H9 (cell line): ENCODE measurements around the gene SLC25A29. TPM values are rescaled to one million over a fixed set of nuclear protein-coding genes. Genes with fewer than 3 reads are reported as not detected.
A peak's percentile ranks its signal among the peaks of the same experiment; 100 is the strongest.

Experiments used
- DNase-seq: peaks from one replicate; pipeline ENCODE4 v3.0.0-alpha.2; 2017
- H2AFZ ChIP-seq: one replicate; pipeline ENCODE4 v1.6.1; 2013; ENCODE audit warnings: mild to moderate bottlenecking, low read length, control low read depth, moderate library complexity
- H2AK5ac ChIP-seq: 2 replicates; pipeline ENCODE4 v1.6.1; 2013; ENCODE audit warnings: low read length, control low read depth, mixed read lengths; ENCODE audit not compliant: insufficient read length
- H2BK120ac ChIP-seq: one replicate; pipeline ENCODE4 v1.6.1; 2013; ENCODE audit warnings: low read depth, mild to moderate bottlenecking, low read length, control low read depth, inconsistent platforms; ENCODE audit not compliant: poor library complexity, severe bottlenecking
- H2BK12ac ChIP-seq: 2 replicates; pipeline ENCODE4 v1.6.1; 2013; ENCODE audit warnings: low read length, control low read depth, mixed read lengths, low read depth; ENCODE audit not compliant: insufficient read length
- H2BK15ac ChIP-seq: 2 replicates; pipeline ENCODE4 v1.6.1; 2013; ENCODE audit warnings: low read depth, low read length, control low read depth
- H2BK20ac ChIP-seq: one replicate; pipeline ENCODE4 v1.6.1; 2013; ENCODE audit warnings: low read depth, mild to moderate bottlenecking, low read length, control low read depth, inconsistent platforms; ENCODE audit not compliant: poor library complexity, severe bottlenecking
- H2BK5ac ChIP-seq: 2 replicates; pipeline ENCODE4 v1.6.1; 2013; ENCODE audit warnings: low read length, control low read depth, mixed read lengths; ENCODE audit not compliant: insufficient read length
- H3K14ac ChIP-seq: 2 replicates; pipeline ENCODE4 v1.6.1; 2013; ENCODE audit warnings: low read length, control low read depth; ENCODE audit not compliant: insufficient read depth
- H3K18ac ChIP-seq: 2 replicates; pipeline ENCODE4 v1.6.1; 2013; ENCODE audit warnings: low read depth, mild to moderate bottlenecking, mixed read lengths, low read length, control low read depth; ENCODE audit not compliant: insufficient read length
- H3K23ac ChIP-seq: 2 replicates; pipeline ENCODE4 v1.6.1; 2013; ENCODE audit warnings: low read length, control low read depth, mixed read lengths, low read depth; ENCODE audit not compliant: insufficient read length
- H3K23me2 ChIP-seq: 2 replicates; pipeline ENCODE4 v1.6.1; 2013; ENCODE audit warnings: low read depth, mild to moderate bottlenecking, mixed read lengths, low read length, control low read depth; ENCODE audit not compliant: insufficient read length, poor library complexity, severe bottlenecking
- H3K27ac ChIP-seq: 2 replicates; pipeline ENCODE4 v1.5.1; 2013; ENCODE audit warnings: low read length, control low read depth, mixed read lengths, low read depth; ENCODE audit not compliant: insufficient read length
- H3K27me3 ChIP-seq: 2 replicates; pipeline ENCODE4 v1.6.1; 2013; ENCODE audit warnings: low read length, control low read depth, inconsistent platforms; ENCODE audit not compliant: insufficient read depth
- H3K4ac ChIP-seq: 2 replicates; pipeline ENCODE4 v1.6.1; 2013; ENCODE audit warnings: low read depth, mild to moderate bottlenecking, control low read depth, inconsistent platforms, low read length, moderate library complexity
- H3K4me1 ChIP-seq: 2 replicates; pipeline ENCODE4 v1.6.1; 2013; ENCODE audit warnings: low read length, control low read depth, inconsistent platforms; ENCODE audit not compliant: insufficient read depth
- H3K4me2 ChIP-seq: 2 replicates; pipeline ENCODE4 v1.6.1; 2013; ENCODE audit warnings: low read length, control low read depth, mixed read lengths; ENCODE audit not compliant: insufficient read length, insufficient read depth
- H3K56ac ChIP-seq: 2 replicates; pipeline ENCODE4 v1.6.1; 2013; ENCODE audit warnings: low read depth, mild to moderate bottlenecking, mixed read lengths, low read length, control low read depth; ENCODE audit not compliant: insufficient read length
- H3K79me1 ChIP-seq: 2 replicates; pipeline ENCODE4 v1.6.1; 2013; ENCODE audit warnings: low read depth, mild to moderate bottlenecking, moderate library complexity, low read length, control low read depth, inconsistent platforms; ENCODE audit not compliant: insufficient read depth, poor library complexity, severe bottlenecking
- H3K79me2 ChIP-seq: 2 replicates; pipeline ENCODE4 v1.6.1; 2013; ENCODE audit warnings: low read length, control low read depth, inconsistent platforms; ENCODE audit not compliant: insufficient read depth
- H3K9ac ChIP-seq: 2 replicates; pipeline ENCODE4 v1.6.1; 2013; ENCODE audit warnings: low read length, control low read depth, mixed read lengths; ENCODE audit not compliant: insufficient read length; ENCODE audit errors: extremely low read depth
- H3K9me3 ChIP-seq: one replicate; pipeline ENCODE4 v1.6.1; 2013; ENCODE audit warnings: low read depth, low read length, inconsistent platforms; ENCODE audit not compliant: control insufficient read depth
- H3T11ph ChIP-seq: one replicate; pipeline ENCODE4 v1.6.1; 2013; ENCODE audit warnings: mild to moderate bottlenecking, low read length, control low read depth, inconsistent platforms
- H4K20me1 ChIP-seq: one replicate; pipeline ENCODE4 v1.6.1; 2013; ENCODE audit not compliant: control insufficient read depth, insufficient read length, insufficient read depth
- H4K5ac ChIP-seq: 2 replicates; pipeline ENCODE4 v1.6.1; 2013; ENCODE audit warnings: low read depth, mild to moderate bottlenecking, mixed read lengths, low read length, control low read depth; ENCODE audit not compliant: insufficient read length
- H4K8ac ChIP-seq: replicated peaks from 2 replicates; pipeline ENCODE4 v1.6.1; 2013; ENCODE audit warnings: low read length, control low read depth, mixed read lengths, low read depth; ENCODE audit not compliant: insufficient read length
- H4K91ac ChIP-seq: 2 replicates; pipeline ENCODE4 v1.6.1; 2013; ENCODE audit warnings: low read depth, mild to moderate bottlenecking, moderate library complexity, mixed read lengths, low read length, control low read depth; ENCODE audit not compliant: insufficient read length
- H3K27ac Mint-ChIP-seq, 3 experiments: 2 replicates in 2 of 3; 3 replicates in 1 of 3; pipeline ENCODE4 v1.8.0; 2020 to 2021; ENCODE audit warnings: mixed read lengths in 3 of 3, mild to moderate bottlenecking in 1 of 3, moderate library complexity in 1 of 3
- H3K27me3 Mint-ChIP-seq: 2 replicates; pipeline ENCODE4 v1.8.0; 2021; ENCODE audit warnings: low read depth, mild to moderate bottlenecking, moderate library complexity, mixed read lengths
- H3K36me3 Mint-ChIP-seq, 3 experiments: 2 replicates in 2 of 3; 3 replicates in 1 of 3; pipeline ENCODE4 v1.8.0; 2020 to 2021; ENCODE audit warnings: low read depth in 3 of 3, mixed read lengths in 3 of 3; ENCODE audit not compliant: insufficient read depth in 1 of 3
- H3K4me1 Mint-ChIP-seq, 2 experiments: 2 replicates each; pipeline ENCODE4 v1.8.0; 2020; ENCODE audit warnings: mixed read lengths in 2 of 2
- H3K4me3 Mint-ChIP-seq, 2 experiments: 2 replicates in 1 of 2; 3 replicates in 1 of 2; pipeline ENCODE4 v1.8.0; 2020 to 2021; ENCODE audit warnings: mild to moderate bottlenecking in 2 of 2, mixed read lengths in 2 of 2, moderate library complexity in 1 of 2
- H3K9me3 Mint-ChIP-seq, 2 experiments: 2 replicates in 1 of 2; 3 replicates in 1 of 2; pipeline ENCODE4 v1.8.0; 2020; ENCODE audit warnings: mild to moderate bottlenecking in 2 of 2, mixed read lengths in 2 of 2, moderate library complexity in 1 of 2
- WGBS: extraction: QIAGEN DNeasy Blood & Tissue Kit; methylation state at CpG from one replicate; pipeline ENCODE4 v1.1.7; 2013; ENCODE audit warnings: missing lambda C conversion rate, low lambda C conversion rate, mixed read lengths; ENCODE audit not compliant: insufficient read length; ENCODE audit errors: extremely low coverage; 5-methylcytosine and 5-hydroxymethylcytosine counted together
- total RNA-seq: library from RNA; stranded (reverse); gene quantifications from 2 replicates; pipeline ENCODE4 v1.2.1, GENCODE V29; 2021
- TF ChIP-seq, protein P1 (sequence below): fragments of 200-600 bp; sonication (generic); conservative IDR thresholded peaks from 3 replicates; pipeline ENCODE4 v1.8.0; 2021; ENCODE audit warnings: antibody characterized with exemption, mild to moderate bottlenecking

The SLC25A29 gene
- total RNA-seq, 1 experiment from 2014 or later = 175 TPM

DNA sequence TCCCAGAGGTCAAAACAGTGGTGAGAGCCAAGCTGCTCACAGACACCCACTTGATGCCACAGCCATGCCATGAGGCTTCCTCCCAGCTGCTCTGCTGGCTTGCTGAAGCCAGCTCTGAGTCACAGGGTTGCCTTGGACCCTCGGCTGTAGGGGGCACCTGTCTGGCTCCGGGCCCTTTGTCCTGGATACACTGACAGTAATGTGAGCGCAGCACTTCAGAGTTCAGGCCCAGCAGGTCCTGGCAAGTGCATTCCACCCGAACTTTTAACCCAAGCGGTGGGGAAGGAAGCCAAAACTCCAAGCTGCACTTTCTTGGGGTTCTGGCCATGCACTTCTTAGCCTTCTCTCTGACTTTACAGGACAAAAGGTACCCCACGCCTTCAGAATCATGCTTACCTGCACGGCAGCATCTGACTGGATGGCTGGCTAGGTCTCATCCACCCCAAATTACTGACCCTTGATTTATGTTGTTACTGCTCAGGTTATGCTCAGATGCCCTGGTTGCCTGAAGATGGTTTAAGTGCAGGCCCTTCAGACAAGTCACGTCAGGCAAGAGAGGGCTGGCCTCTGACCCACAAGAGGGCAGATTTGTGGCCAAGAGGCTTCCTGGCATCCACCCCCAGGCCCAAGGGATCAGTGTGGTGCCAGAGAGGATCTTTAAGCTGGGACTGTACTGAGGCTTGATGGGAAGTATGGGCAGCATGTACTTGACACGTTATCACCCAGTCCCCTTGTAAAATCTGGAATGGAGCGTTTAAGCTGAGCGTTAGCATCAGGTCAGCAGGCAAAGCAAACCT, 24.8 kb downstream of the SLC25A29 start:
- H4K5ac ChIP-seq = no peak overlapping the region
- no CpG with 5 or more reads among the region's 11 CpGs for WGBS
- no peak overlapping the region for H3K4me2 ChIP-seq
- H2AFZ ChIP-seq = no peak overlapping the region
- H2BK15ac ChIP-seq = no peak overlapping the region
- no peak overlapping the region for H3T11ph ChIP-seq
- Mint-ChIP-seq H3K36me3 (peaks cover 16 to 26% (median 23%) of the 10 kb centered on the region in 3 experiments), H3K4me3 (no peak overlapping the region), H3K9me3 (no peaks in the 10 kb centered on the region), H3K4me1 (peaks cover 26 to 34% of the 10 kb centered on the region in 2 experiments), H3K27ac (peak overlapping the region in 2 of 3 experiments; percentile 30 to 90; a peak in 3 of 7 replicates), H3K27me3 (no peaks in the 10 kb centered on the region)
- no peak overlapping the region for H3K23ac ChIP-seq
- no peak overlapping the region for H3K18ac ChIP-seq
- H4K20me1 ChIP-seq = no peaks in the 10 kb centered on the region
- H3K9ac ChIP-seq = no peak overlapping the region
- H2BK20ac ChIP-seq = no peak overlapping the region
- no peaks in the 10 kb centered on the region for H3K27me3 ChIP-seq
- no peak overlapping the region for H3K4ac ChIP-seq
- no peak overlapping the region for H2BK12ac ChIP-seq
- H3K23me2 ChIP-seq = no peaks in the 10 kb centered on the region
- H3K56ac ChIP-seq = no peak overlapping the region
- H3K27ac ChIP-seq = no peak overlapping the region
- no peak overlapping the region for H4K91ac ChIP-seq
- H4K8ac ChIP-seq = no peak overlapping the region
- TF ChIP-seq, protein P1, sequence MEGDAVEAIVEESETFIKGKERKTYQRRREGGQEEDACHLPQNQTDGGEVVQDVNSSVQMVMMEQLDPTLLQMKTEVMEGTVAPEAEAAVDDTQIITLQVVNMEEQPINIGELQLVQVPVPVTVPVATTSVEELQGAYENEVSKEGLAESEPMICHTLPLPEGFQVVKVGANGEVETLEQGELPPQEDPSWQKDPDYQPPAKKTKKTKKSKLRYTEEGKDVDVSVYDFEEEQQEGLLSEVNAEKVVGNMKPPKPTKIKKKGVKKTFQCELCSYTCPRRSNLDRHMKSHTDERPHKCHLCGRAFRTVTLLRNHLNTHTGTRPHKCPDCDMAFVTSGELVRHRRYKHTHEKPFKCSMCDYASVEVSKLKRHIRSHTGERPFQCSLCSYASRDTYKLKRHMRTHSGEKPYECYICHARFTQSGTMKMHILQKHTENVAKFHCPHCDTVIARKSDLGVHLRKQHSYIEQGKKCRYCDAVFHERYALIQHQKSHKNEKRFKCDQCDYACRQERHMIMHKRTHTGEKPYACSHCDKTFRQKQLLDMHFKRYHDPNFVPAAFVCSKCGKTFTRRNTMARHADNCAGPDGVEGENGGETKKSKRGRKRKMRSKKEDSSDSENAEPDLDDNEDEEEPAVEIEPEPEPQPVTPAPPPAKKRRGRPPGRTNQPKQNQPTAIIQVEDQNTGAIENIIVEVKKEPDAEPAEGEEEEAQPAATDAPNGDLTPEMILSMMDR = no peak
- no peak overlapping the region for H2BK120ac ChIP-seq
- H3K4me1 ChIP-seq = no peaks in the 10 kb centered on the region; the same call in 1 of the 2 replicates
- peaks cover under 1% of the 10 kb centered on the region for H3K79me1 ChIP-seq
- no peak overlapping the region for H2AK5ac ChIP-seq
- peaks cover 3% of the 10 kb centered on the region; the same call in 1 of the 2 replicates for H3K79me2 ChIP-seq
- no peaks in the 10 kb centered on the region for H3K9me3 ChIP-seq
- H3K14ac ChIP-seq = no peak overlapping the region
- H2BK5ac ChIP-seq = no peak overlapping the region
- peak; percentile 65 for DNase-seq
